ENCODE results near the gene RARS2. TPM values are rescaled to one million over a fixed set of nuclear protein-coding genes. Genes with fewer than 3 reads are reported as not detected.

The RARS2 gene
- polyA plus RNA-seq, 3 donors from 2014 or later = 16.5 to 24.7 (median 22.1) TPM

- H3K27me3 Mint-ChIP-seq (ENCODE audit: low read depth in 3 of 3) = peaks cover 1 to 4% (median 3%) of the 10 kb centered on the region in 3 donors
- peak; percentile 86 to 89 (median 87) for DNase-seq
- peaks cover 15 to 17% of the 10 kb centered on the region in 2 donors for H3K4me1 Mint-ChIP-seq
- no peaks in the 10 kb centered on the region for H3K9me3 Mint-ChIP-seq
- peak within 1 kb of the TSS; percentile 91 to 99 (median 99) for H3K27ac Mint-ChIP-seq
- H3K4me3 Mint-ChIP-seq = peak within 1 kb of the TSS; percentile 94 to 99 (median 98)
- no peaks in the 10 kb centered on the region for H3K36me3 Mint-ChIP-seq
Observed at GRCh38 chr6:87472525-87473418, 117.0 kb downstream of the RARS2 start, which contains the start of gene SLC35A1. TSS of gene SLC35A1 (plus strand) at chr6:87472974. CDS start at chr6:87473004, 30 bp downstream.

GRCh38 chr6:87465051-87465450 is 124.7 kb downstream of the RARS2 start:
- DNase-seq = no peak
- Mint-ChIP-seq H3K4me3 (no peak overlapping the region), H3K36me3 (no peaks in the 10 kb centered on the region), H3K27me3 (ENCODE audit: low read depth in 3 of 3) (peaks cover 2 to 23% (median 6%) of the 10 kb centered on the region in 3 donors), H3K9me3 (no peaks in the 10 kb centered on the region), H3K4me1 (no peaks in the 10 kb centered on the region), H3K27ac (no peak overlapping the region)

Other genes with a start within 250 kb of the RARS2 start
- gene C6orf163, start 245.2 kb downstream of the RARS2 start, polyA plus RNA-seq = under 1 TPM in 2 of 3 donors, not detected in 1; 0.20 to 0.42 TPM
- not detected for gene CFAP206, start 182.0 kb downstream of the RARS2 start, polyA plus RNA-seq
- 10 to 100 TPM; 29.0 to 55.0 (median 30.0) TPM for gene SLC35A1, start 117.0 kb downstream of the RARS2 start, polyA plus RNA-seq
- 10 to 100 TPM; 20.3 to 26.7 (median 24.0) TPM for gene ORC3, start 148 bp upstream of the RARS2 start, polyA plus RNA-seq
- 10 to 100 TPM; 35.6 to 53.8 (median 42.0) TPM for gene AKIRIN2, start 112.2 kb upstream of the RARS2 start, polyA plus RNA-seq

Data from immature natural killer cell (primary cell).